GM18909 (cell line): ENCODE data around the gene TRMT11.
"Not testable (repeated sequence)": the region's sequence is repeated elsewhere in the genome, so short reads cannot be mapped to it uniquely, and the experiment has no call there.

Experiments used
- ATAC-seq: cut with Tn5 transposase; IDR thresholded peaks from one replicate; pipeline ENCODE4 v1.9.1; 2021; ENCODE audit warnings: mild to moderate bottlenecking; ENCODE audit not compliant: unreplicated experiment, poor library complexity

Gene TRMT11

GRCh38 chr6:125955973-125956372 is 30.4 kb upstream of the TRMT11 start:
- no peak for ATAC-seq

GRCh38 chr6:125956506-125957390 is 29.6 kb upstream of the TRMT11 start, which contains the start of gene HINT3:
Gene HINT3, plus strand, starts transcription at chr6:125956770. Its CDS starts 208 bp downstream, at chr6:125956978.
- peak; percentile 93 for ATAC-seq

GRCh38 chr6:125957391-125957693 is 29.0 kb upstream of the TRMT11 start:
- no peak for ATAC-seq

GRCh38 chr6:125957845-125958244 is 28.5 kb upstream of the TRMT11 start:
- no peak for ATAC-seq

- no peak for ATAC-seq
These were observed 27.3 kb upstream of the TRMT11 start for GRCh38 chr6:125959041-125959440.

- ATAC-seq, result no peak
These were observed 25.2 kb upstream of the TRMT11 start for GRCh38 chr6:125961117-125961516.

GRCh38 chr6:125962900-125963497 is 23.3 kb upstream of the TRMT11 start:
- ATAC-seq, result no peak

- ATAC-seq, result no peak
These were observed 22.5 kb upstream of the TRMT11 start for GRCh38 chr6:125963817-125964216.

GRCh38 chr6:125966569-125966968 is 19.8 kb upstream of the TRMT11 start:
- ATAC-seq, result no peak

- no peak for ATAC-seq
These were observed 17.8 kb upstream of the TRMT11 start for GRCh38 chr6:125968493-125968892.

GRCh38 chr6:125970760-125971159 is 15.6 kb upstream of the TRMT11 start:
- ATAC-seq, result no peak

- ATAC-seq, result not testable (repeated sequence)
These were observed 13.9 kb upstream of the TRMT11 start for GRCh38 chr6:125972478-125972877.

- peak; percentile 94 for ATAC-seq
These were observed 12.0 kb upstream of the TRMT11 start for GRCh38 chr6:125974214-125974866.

- ATAC-seq, result no peak
These were observed 7.2 kb upstream of the TRMT11 start for GRCh38 chr6:125979101-125979500.

GRCh38 chr6:125981571-125982185 is 4.7 kb upstream of the TRMT11 start:
- ATAC-seq, result no peak

GRCh38 chr6:125983246-125983945 is 2.9 kb upstream of the TRMT11 start:
- no peak for ATAC-seq

- no peak for ATAC-seq
These were observed 2.0 kb upstream of the TRMT11 start for GRCh38 chr6:125984311-125984710.

- ATAC-seq, result no peak
These were observed 818 bp upstream of the TRMT11 start for GRCh38 chr6:125985522-125985921.

GRCh38 chr6:125985979-125986300 is 400 bp upstream of the TRMT11 start:
- no peak for ATAC-seq

GRCh38 chr6:125987026-125987617 is 782 bp downstream of the TRMT11 start:
- peak; percentile 36 for ATAC-seq
